ENCODE data around the gene USP9X. TPM values are rescaled to one million over a fixed set of nuclear protein-coding genes. Genes with fewer than 3 reads are reported as not detected.

Gene USP9X
- total and polyA plus RNA-seq, 2 of the 8 experiments (the other 6 are each of a cell fraction or from before 2014, with no cell fraction given), result 79.2 to 300 TPM

DNA sequence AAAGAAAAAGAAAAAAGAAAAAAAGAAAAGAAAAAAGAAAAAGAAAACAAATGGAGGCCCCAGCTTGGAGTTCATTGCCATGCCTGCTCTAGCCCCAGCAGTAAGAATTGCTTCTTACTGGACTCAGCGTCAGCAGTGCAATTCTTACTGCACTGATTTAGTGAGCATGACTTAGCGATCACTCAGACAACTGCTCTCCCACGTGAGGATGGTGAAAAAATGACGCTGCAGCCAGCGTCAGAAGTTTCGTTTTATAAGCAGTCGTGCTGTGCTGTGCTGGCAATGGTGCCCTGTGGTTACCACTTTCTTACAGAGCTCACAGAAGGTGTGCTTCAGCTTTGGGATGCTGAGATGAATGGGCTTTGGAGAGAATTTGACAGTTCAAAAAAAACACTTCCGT is 180.4 kb downstream of the USP9X start:
- POLR2A ChIA-PET (ENCODE audit: partially characterized antibody), result interaction anchor here (0.9 to 1.7 kb wide), 3 partner anchors 10 to 70 kb away, joined by 3 to 5 read pairs (median 3); no protein-coding TSS in a partner anchor
- Histone ChIP-seq H3K56ac (replicated peaks; ENCODE audit: insufficient read length, low read depth, low read length) (no peak overlapping the region), H2AFZ (ENCODE audit: low read length) (no peak overlapping the region), H3K27me3 (replicated peaks in 1 of 4; ENCODE audit: control insufficient read depth in 3 of 4, extremely low read depth in 1 of 4, insufficient read depth in 3 of 4, low read length in 3 of 4) (no peaks in the 10 kb centered on the region), H2BK5ac (ENCODE audit: low read depth, low read length) (no peak overlapping the region), H3K4me1 (replicated peaks in 1 of 4; ENCODE audit: control insufficient read depth in 3 of 4, insufficient read depth in 4 of 4, low read length in 3 of 4) (no peaks in the 10 kb centered on the region), H2BK15ac (ENCODE audit: low read length) (no peak overlapping the region), H3K14ac (ENCODE audit: insufficient read length) (no peak overlapping the region), H3K4me2 (ENCODE audit: insufficient read depth in 1 of 2, low read depth in 2 of 2, low read length in 2 of 2) (no peak overlapping the region), H3K36me3 (ENCODE audit: control insufficient read depth in 2 of 4, insufficient read depth in 4 of 4, low read length in 3 of 4) (no peaks in the 10 kb centered on the region), H3K23ac (ENCODE audit: insufficient read length) (no peak overlapping the region), H3K79me2 (ENCODE audit: control insufficient read depth in 1 of 2, insufficient read depth in 2 of 2, low read length in 2 of 2) (no peaks in the 10 kb centered on the region), H3K18ac (ENCODE audit: extremely low read depth, low read length) (no peak overlapping the region), H2BK120ac (replicated peaks; ENCODE audit: low read depth, low read length) (no peak overlapping the region), H3K9ac (replicated peaks in 1 of 4; ENCODE audit: extremely low read depth in 1 of 4, low read depth in 3 of 4, low read length in 3 of 4) (no peak overlapping the region), H3K79me1 (ENCODE audit: low read depth, low read length) (no peaks in the 10 kb centered on the region), H3K27ac (ENCODE audit: low read depth, low read length) (no peak overlapping the region), H4K91ac (replicated peaks; ENCODE audit: insufficient read length, low read length) (no peak overlapping the region), H2AK5ac (ENCODE audit: low read depth, low read length) (no peak overlapping the region), H4K5ac (ENCODE audit: insufficient read length, low read depth, low read length) (no peak overlapping the region), H4K20me1 (replicated peaks in 1 of 2; ENCODE audit: control insufficient read depth in 1 of 2, insufficient read depth in 2 of 2, low read length in 2 of 2) (no peaks in the 10 kb centered on the region), H2BK12ac (ENCODE audit: low read depth, low read length) (no peak overlapping the region), H3K4ac (replicated peaks; ENCODE audit: insufficient read length, low read depth, low read length) (no peak overlapping the region), H3K9me3 (ENCODE audit: insufficient read depth in 2 of 2, low read depth in 1 of 2, low read length in 1 of 2) (no peaks in the 10 kb centered on the region), H3K23me2 (ENCODE audit: low read depth, low read length) (no peaks in the 10 kb centered on the region), H2BK20ac (ENCODE audit: low read length) (no peak overlapping the region), H3K4me3 (ENCODE audit: extremely low read depth in 1 of 4, insufficient read depth in 2 of 4, low read depth in 3 of 4, low read length in 4 of 4) (no peak overlapping the region), H4K8ac (ENCODE audit: extremely low read depth, insufficient read depth, low read length) (no peak overlapping the region)
- CTCF ChIA-PET (ENCODE audit: partially characterized antibody), result interaction anchor here (1.5 to 1.6 kb wide), 2 partner anchors 11 to 13 kb away, joined by 3 to 4 read pairs; no protein-coding TSS in a partner anchor
- 84% methylated on average over 8 of the region's 8 CpGs; no CpG with 5 or more reads in 1 of the 2 experiments for WGBS, 2 experiments (ENCODE audit: extremely low coverage in 1 of 2, insufficient coverage in 1 of 2, insufficient read length in 1 of 2, insufficient replicate concordance in 2 of 2, low coverage in 1 of 2, low lambda C conversion rate in 2 of 2, missing lambda C conversion rate in 1 of 2)
- FAIRE-seq, result no peak
- no peak for DNase-seq (ENCODE audit: low read depth in 1 of 2, low spot score in 2 of 2)
- TF ChIP-seq SIN3A (conservative IDR thresholded peaks at IDR 0.05 in 1 of 2, IDR thresholded peaks at IDR 0.05 in 1 of 2; ENCODE audit: low read depth in 1 of 2, low read length in 2 of 2), result no peak
- TF ChIP-seq E2F6 (IDR thresholded peaks at IDR 0.05), result no peak
- TF ChIP-seq, protein P1, sequence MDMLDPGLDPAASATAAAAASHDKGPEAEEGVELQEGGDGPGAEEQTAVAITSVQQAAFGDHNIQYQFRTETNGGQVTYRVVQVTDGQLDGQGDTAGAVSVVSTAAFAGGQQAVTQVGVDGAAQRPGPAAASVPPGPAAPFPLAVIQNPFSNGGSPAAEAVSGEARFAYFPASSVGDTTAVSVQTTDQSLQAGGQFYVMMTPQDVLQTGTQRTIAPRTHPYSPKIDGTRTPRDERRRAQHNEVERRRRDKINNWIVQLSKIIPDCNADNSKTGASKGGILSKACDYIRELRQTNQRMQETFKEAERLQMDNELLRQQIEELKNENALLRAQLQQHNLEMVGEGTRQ (IDR thresholded peaks at IDR 0.05; ENCODE audit: low read length), result no peak
- TF ChIP-seq SRF (IDR thresholded peaks at IDR 0.05; ENCODE audit: low read depth, low read length), result no peak
- TF ChIP-seq PHF8 (conservative IDR thresholded peaks at IDR 0.05; ENCODE audit: low read depth, low read length), result no peak
- no peak for TF ChIP-seq YY1 (IDR thresholded peaks at IDR 0.05; ENCODE audit: low read depth, low read length)
- TF ChIP-seq BRCA1 (IDR thresholded peaks at IDR 0.05; ENCODE audit: low read depth, low read length), result no peak
- no peak for TF ChIP-seq EP300 (IDR thresholded peaks at IDR 0.05; ENCODE audit: borderline replicate concordance in 1 of 2, low read depth in 2 of 2, low read length in 2 of 2)
- no peak for TF ChIP-seq SP4 (IDR thresholded peaks at IDR 0.05; ENCODE audit: low read length)

All from H1 (cell line).